22Rv1 (cell line): Measurements from ENCODE around the gene WFIKKN1.

Experiments used
- ZFX ChIP-seq: fragments of 450-650 bp; IDR thresholded peaks from 2 replicates; pipeline ENCODE4 v1.6.1; 2017; ENCODE audit warnings: antibody characterized with exemption, borderline replicate concordance
- TF ChIP-seq, protein P1 (sequence below): fragments of 450-650 bp; IDR thresholded peaks from 2 replicates; pipeline ENCODE4 v1.5.1; 2017; ENCODE audit warnings: mild to moderate bottlenecking

DNA sequence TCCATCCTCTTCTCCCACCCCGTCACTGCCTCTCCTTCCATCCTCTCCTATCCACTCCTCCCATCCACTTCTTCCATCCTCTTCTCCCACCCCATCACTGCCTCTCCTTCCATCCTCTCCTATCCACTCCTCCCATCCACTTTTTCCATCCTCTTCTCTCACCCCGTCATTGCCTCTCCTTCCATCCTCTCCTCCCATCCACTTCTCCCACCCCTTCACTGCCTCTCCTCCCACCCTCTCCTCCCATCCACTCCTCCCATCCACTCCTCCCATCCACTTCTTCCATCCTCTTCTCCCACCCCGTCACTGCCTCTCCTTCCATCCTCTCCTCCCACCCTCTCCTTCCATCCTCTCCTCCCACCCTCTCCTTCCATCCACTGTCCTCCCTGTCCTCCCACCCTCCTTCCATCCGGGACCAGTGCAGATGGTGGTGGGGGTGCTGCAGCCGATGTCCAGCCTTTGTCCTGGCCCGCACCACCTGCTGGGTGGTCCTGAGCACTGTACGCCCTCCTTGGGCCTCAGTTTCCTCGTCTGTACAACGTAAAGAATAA is 1.1 kb downstream of the WFIKKN1 start:
- TF ChIP-seq, protein P1, sequence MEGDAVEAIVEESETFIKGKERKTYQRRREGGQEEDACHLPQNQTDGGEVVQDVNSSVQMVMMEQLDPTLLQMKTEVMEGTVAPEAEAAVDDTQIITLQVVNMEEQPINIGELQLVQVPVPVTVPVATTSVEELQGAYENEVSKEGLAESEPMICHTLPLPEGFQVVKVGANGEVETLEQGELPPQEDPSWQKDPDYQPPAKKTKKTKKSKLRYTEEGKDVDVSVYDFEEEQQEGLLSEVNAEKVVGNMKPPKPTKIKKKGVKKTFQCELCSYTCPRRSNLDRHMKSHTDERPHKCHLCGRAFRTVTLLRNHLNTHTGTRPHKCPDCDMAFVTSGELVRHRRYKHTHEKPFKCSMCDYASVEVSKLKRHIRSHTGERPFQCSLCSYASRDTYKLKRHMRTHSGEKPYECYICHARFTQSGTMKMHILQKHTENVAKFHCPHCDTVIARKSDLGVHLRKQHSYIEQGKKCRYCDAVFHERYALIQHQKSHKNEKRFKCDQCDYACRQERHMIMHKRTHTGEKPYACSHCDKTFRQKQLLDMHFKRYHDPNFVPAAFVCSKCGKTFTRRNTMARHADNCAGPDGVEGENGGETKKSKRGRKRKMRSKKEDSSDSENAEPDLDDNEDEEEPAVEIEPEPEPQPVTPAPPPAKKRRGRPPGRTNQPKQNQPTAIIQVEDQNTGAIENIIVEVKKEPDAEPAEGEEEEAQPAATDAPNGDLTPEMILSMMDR: no peak
- no peak for TF ChIP-seq ZFX
